DMS53 treated with DMSO at 0.1 percent for 48 hours (cell line): ENCODE results near the gene SND1.
A peak's percentile ranks its signal among the peaks of the same experiment; 100 is the strongest.
"Not testable (repeated sequence)": the region's sequence is repeated elsewhere in the genome, so short reads cannot be mapped to it uniquely, and the experiment has no call there.

Experiments
- DNase-seq: peaks from one replicate; lab custom pipeline; 2025; ENCODE audit not compliant: unreplicated experiment; lab: John Stamatoyannopoulos, UW

SND1 gene

DNA sequence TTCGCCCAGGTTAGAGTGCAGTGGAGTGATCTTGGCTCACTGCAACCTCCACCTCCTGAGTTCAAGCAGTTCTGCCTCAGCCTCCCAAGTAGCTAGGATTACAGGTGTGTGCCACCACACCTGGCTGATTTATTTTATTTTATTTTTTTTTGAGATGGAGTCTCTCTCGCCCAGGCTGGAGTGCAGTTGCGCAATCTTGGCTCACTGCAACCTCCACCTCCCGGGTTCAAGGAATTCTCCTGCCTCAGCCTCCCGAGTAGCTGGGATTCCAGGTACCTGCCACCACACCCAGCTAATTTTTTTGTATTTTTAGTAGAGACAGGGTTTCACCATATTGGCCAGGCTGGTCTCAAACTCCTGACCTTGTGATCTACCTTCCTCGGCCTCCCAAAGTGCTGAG lies 250.8 kb downstream of the SND1 start:
- DNase-seq: not testable (repeated sequence)

DNA sequence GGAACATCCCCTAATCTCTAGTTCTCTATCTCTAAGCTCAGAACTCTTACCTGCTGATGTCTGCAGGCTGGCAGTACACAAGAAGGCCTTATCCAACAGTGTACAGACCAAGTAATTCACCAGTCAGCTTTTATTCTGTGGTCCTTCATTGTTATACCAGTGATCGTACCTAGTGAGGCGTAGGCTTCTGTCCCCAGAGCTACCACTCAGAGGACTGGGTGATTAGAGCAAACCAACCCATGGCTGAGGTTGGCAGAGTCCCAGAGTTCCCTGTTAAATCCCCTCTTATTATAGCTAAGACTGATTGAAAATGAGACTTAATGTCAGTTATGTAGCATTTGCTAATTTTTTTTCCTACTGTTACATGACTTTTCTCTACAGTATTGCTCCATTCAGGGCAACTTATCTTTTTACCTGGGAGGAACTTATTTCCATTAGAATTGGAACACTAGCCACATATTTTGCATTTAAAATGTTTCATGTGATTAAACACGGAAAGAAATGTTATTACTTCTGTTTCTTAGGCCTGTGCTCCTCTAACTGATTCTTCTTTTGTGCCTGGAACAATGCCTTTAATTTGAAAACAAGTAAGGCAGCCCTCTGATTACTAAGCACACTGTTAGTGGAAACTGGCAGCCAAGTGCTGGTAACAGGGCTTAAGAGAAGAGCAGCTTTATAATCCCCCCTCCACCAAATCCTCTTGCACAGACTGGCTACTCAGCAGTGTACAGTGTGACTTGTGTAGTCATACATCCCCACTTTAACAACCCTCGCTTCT lies 252.1 kb downstream of the SND1 start:
- no peak for DNase-seq

DNA sequence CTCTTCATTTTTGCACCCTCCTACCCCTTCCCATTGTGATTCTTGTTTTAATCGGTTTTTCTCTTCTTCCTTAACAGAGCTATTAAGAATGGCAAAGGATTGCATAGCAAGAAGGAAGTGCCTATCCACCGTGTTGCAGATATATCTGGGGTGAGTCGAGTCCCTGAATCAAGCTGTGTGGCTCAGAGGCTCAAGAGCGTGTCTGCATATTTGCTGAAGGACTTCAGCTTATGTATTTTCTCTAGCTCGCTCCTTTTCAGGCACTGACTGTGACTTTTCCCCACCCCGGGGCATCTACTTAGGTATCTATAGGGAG lies 252.6 kb downstream of the SND1 start:
- DNase-seq: no peak

DNA sequence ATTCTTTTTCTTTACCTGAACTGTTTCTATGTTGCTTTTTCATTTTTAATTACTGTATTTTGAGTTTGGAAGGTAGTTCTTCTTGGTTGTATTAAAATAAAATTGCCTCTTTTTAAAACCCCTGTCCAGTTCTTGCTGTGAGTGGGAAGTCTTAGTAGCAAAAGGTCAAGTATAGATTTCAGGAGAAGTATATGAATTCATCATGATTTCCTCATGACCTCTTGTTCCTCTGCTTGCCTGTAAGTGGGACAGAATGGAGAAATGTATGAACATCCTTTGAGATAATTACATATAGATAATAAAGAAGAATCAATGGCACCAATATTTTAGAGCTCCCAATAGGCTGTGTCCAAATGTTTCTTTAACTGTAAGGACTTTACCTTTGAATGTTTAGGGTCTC lies 253.0 kb downstream of the SND1 start:
- DNase-seq: no peak

DNA sequence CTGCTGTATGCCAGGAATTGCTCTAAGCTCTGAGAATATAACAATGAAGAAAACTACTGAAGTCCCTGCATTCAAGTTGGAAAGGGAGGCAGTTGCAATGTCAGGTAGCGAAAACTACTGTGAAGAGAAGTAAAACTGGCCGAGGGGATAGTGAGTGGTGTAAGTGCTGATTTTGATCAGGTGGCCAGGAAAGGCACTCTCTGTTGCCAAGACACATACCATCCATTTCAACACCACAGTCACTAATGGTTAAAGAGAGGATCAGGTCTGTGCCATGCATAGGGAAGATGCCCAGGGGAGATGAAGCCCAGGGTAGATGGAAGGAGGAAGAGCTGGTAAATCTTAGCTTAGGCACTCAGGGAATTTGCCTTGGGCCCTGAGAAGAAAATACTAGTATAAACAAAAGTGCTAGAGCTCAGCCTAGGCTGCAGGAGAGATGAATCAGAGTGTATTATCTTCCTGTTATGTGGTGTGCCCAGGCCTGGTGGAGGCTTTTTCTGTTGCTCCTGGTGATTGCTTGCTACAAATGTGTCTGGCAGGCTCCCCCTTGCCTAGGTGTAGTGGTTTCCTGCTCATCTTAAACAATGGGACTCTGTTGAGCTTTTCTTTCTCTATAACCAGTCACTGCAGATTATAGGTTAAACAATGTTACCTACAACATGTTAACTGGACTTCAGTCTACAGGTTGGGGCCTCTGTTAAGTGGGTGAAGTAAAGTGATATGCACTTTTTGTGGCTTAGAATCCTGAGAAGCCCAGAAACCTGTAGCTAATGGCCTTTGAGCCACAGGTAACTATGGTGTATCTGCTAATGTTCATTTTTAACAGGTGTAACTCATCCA lies 253.7 kb downstream of the SND1 start:
- no peak for DNase-seq

DNA sequence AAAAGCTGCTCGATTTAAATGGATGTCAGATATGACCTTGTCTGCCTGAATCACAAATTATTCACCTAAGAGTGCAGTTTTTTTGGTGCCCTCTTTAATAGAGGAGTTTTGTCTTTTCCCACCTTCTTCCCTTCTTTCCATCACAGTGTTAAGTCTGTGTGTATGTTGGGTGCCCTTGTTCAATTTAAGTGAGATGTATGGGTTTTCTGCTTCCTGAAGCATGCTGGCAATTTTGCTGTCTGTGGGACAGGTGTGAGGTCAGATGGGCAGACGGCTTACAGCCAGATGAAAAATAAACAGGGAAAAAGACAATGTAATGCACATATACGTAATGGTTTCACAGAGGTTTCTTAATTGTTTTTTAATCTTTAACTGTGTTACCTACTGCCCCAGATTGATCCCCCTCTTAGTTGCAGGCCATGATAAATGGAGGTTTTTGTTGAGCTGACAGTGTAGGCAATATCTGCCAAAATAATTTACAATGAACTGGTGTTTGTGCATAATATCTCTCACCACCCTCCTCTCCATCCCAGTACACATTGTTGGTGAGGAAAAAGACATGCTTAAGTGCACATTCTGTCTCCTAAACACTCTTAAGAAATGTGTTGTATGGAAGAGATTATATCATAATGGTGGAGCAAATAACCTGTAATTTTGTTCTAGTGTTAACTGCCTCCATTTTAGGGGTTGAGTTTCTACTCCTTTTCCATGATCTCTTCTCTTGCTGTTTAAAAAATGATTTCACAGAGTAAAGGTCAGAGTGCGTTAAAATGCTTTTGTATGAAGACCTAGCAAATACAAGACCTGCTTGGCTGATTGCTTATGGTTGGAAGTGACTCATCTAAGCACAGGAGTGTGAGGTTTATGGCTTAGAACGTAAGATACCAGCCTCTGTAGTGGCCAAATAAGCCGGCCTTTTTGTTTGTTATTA lies 255.4 kb downstream of the SND1 start:
- DNase-seq: peak; percentile 69

DNA sequence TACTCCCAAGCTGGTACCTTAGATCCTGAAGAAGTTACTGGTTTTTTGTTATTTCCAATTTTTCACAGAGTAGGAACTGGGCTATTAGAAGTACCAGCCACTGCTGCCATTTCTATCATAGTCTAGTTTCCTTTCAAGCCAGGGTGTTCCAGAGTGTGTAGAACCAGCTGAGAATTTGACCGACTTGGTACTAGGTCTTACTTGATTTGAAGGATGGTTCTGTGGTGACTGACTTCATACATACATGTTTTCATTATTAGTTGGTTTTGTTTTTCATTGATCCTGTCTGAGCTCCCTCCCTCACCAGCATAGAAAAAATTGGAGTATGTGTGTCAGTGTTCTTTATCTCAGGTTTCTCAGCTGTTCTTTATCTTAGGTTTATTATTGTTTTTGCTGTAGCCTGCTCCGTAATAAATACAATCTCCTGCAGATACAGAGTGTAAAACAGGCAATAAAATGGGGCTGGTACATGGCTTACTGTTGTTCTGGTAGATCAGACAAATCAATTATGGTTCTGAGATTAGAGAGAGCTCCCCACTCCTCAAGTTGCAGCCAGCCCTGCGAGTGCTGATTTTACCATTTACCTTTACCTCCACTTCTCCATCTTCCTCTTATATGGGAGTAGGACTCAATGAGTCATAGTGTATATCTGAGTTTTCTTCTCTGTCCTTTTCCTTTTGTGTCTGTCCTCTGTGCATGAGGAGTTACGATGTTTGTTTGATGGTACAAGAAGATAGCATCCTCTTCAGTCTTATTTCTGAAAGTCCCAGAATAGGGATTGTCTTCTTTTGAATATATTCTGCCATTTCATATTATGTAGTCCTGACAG lies 256.6 kb downstream of the SND1 start:
- no peak for DNase-seq

DNA sequence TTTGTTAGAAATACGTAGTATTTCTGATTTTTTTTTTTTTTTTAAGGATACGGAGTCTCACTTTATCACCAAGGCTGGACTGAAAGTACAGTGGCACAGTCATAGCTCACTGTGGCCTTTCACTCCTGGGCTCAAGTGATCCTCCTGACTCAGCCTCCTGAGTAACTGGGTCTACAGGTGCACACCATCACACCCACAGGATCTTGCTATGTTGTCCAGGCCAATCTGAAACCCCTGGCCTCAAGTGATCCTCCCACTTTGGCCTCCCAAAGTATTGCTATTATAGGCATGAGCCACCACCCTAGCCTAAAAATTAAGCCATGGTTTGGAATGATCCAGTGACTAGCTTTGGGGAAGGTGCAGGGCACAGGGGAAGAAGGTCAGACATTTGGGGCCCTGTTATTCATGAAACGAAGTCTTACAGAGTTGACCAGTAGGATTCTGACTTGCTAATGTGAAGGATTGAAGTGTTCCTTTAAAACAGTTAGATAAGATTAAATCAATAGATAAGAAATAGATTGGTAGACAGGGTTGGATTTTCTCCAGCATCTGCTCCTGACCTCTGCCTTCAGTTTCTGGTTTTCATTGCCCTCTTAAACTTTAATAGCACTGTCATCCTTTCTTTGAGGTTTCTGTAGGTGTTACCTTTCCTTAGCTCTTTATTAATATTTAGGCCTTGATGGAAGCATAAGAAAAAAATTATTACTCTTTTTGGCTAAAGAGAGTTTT lies 257.6 kb downstream of the SND1 start:
- DNase-seq: no peak

DNA sequence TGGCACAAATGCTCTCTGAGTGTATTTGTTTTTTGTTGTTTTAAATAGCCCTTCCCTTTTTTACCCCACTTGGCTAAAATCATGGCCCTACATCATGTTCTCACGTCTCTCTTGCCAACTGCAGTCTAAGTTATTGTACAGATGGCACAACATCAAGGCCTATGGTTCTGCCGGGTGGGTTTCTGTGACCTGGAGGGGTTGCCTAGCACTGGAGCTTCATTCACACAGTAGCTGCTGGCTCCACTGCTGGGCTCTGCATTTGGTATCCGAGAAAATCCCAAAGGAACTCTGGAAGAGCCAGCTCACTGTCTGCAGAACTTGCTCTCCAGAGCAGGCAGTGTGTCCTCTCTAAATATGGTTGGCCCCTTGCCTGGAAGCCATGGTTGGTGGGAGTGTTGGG lies 258.7 kb downstream of the SND1 start:
- DNase-seq: no peak

DNA sequence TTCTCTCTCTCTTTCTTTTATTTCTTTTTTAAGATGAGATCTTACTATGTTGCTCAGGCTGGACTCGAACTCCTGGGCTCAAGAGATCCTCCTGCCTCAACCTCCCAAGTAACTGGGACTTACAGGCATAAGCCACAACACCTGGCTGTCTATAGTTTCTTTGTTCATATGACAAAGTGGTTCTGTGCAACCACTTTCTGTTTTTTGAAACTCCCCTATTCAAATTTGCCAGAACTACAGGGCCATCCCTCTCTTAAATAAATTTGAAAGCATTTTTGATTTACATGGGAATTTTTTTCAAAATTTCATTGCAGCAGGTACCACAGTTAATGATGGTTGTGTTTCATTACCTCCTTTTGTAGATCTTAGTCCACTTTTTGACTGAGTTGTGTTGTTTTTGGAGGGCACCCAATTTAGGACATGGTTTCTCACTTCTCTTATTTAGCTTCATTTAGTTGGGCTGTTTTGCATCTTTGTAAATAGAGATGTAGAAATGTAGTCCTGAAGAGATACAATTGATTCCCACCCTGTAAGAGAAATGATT lies 260.0 kb downstream of the SND1 start:
- DNase-seq: no peak

DNA sequence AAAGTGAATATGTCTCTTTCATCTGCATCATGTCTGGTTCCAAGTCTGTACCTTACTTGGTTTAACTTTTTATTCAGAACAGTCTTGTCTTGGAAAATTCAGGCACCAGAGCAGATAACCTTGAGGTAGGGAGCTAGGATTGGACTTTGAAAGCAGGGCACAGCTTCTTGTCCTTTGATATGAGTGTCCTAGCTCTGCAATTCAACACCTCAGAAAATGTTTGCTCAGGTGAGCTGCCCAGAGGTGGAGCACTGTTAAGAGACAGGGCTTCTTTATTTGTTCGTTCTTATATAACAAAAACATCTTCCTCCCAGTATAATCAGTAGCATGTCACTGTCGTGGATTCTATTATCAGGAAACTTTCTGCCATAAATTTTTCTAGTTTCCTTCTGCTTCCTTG lies 260.9 kb downstream of the SND1 start:
- DNase-seq: peak; percentile 71

DNA sequence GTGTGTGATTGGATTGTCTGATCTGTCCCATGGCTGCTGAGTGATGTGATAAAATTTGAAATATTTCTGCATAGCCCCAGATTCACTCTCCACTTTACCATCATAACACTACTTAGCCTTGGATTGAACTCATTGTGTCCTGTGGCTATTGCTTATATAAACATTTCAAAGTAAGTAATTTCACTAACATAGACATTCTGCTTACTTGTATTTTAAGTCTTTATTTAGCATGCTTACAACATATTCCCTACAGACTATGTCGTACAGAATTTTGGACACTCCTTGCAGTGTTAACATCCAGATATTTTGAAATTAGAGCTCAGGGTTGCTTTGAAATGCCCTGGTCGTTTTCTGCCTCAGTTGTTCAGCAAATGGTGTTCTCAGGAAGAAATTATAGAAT lies 261.7 kb downstream of the SND1 start:
- no peak for DNase-seq

DNA sequence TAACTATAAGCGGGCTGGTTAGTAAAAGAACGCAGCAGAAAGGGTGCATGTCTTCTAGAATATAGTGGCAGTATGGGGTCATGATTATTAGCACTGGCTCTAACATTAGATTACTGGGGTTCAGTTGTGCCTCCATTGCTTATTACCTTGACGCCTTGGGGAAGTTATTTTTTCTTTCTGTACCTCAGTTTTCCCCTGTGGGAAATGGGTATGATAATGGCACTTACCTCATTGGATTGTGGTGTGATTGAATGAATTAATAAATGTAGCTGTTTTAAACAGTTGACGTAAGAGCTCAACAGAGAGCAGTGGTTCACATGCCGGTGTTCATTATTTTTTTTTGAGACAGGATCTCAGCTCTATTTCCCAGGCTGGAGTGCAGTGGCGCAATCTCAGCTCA lies 262.7 kb downstream of the SND1 start:
- DNase-seq: no peak

DNA sequence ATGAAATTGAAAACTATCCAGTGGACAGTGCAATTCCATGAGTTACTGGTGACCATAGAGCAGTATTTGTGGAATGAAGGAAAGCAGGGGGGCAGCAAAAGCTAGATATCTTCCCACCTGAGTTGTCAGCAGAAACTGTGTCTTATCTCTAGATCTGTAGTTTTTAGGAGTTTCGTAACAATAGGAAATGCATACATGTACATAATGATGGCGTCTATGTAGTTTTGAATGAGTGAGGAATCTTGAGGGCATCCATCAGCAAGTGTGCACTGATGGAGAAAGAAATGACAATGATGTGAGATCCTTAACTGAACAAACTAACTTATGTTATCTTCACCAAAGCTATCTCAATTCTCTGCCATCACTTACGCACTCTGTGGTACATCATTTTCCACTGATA lies 264.7 kb downstream of the SND1 start:
- DNase-seq: no peak

DNA sequence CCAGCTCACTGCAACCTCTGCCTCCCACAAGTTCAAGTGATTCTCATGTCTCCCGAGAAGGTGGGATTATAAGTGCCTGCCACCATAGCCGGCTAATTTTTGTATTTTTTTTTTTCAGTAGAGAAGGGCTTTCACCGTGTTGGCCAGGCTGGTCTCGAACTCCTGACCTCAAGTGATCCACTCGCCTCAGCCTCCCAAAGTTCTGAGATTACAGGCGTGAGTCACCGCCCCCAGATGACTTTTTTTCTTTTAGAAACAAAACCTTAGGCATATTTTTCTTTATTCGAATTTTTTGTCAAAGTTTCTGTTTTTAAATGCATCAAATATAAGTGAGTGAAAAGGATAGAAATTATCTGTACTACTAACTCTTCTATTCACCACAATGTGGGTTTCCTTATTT lies 266.1 kb downstream of the SND1 start:
- no peak for DNase-seq

DNA sequence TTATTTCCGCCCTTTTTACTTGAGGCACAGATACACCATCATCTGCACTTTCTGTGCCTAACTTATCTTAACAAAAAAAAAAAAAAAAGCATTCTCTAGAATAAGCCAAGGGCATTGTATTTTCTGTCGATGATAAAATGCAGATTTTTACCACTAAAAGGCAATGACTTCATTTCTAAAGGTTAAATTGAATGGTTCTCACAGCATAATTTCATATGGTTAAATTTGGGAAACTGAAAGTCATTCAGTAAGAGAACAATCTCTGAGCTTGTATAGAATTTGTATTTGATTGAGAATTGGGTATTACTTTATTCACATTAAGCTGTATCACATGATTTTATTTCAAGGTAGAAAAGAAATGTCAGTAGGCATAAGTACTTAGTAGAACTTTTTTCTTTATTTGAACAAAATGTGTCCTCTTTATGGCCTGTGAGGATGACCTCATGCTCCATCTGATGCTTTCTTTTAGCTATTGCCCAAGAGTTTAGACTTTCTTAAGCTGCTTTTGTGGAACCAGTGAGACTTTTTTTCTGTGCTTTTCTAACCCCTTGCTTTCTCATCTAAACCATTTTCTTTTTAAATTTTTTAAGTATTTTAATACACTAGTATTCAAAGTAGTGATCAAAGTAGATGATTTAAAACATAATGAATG lies 268.9 kb downstream of the SND1 start:
- no peak for DNase-seq

DNA sequence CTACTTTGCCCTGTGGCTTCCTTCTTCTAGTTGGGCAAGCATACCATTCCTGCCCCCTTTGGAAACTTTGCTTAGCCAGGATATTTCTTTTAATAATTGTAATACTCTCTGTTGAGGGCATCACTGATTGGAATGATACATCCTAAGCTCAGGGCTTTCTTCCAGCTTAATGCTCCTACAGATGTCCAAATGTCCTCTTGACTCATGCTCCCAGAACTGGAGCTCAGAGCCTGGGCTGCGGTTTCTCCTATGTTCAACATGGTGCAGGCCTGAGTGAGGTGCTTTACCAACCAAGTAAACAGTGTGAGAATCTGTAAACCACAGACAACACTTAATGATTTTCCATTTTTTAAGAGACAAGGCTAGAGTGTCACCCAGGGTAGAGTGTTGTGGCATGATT lies 270.7 kb downstream of the SND1 start:
- DNase-seq: no peak

DNA sequence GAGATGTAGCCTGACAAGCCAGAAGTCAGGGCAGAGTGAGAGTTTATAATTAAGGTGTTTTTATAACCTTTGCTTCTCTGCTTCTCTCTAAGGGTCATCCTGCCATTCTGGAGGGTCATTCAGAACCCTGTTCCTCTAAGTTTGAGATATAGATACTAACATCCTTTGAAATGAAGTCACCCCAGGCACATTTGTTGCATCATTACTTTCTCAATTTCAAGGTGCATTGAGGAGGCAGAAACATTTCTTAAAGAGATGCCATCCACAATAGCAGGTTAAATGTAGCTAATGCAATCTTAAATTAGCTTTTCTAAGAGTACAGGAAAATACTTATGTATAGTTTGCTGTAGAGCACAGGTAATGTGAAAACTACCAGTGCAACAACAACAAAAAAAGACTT lies 272.9 kb downstream of the SND1 start:
- DNase-seq: no peak

DNA sequence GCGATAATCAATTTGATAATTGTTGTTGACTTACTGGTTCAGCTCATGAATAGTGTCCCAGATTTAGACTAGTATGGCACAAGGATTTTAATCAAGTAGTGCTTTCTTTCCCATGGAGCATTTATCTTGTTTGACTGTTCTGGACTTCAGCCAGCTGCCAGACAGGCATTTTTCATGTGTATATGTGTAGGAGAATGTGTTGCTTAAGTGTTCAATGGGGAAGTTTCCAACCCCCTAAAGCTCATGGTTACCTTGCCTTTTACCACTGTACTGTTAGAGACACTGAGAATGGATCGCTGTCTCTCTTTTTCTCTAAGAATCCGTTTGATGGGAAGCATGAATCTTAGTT lies 275.3 kb downstream of the SND1 start:
- DNase-seq: no peak
